Effector CD8-positive, alpha-beta T cell (primary cell): ENCODE measurements around the gene LGI1.

Experiments used
- DNase-seq: peaks from one replicate; lab custom pipeline; 2025; lab: John Stamatoyannopoulos, UW
- total RNA-seq, 4 experiments: gene quantifications; one replicate each; lab custom pipeline; 2026; lab: John Stamatoyannopoulos, UW

Gene LGI1
- 0 to 0.10 (median 0) reads per million in 4 experiments for total RNA-seq

- DNase-seq, result no peak
Measured at GRCh38 chr10:93757801-93758507, at the start of gene LGI1. LGI1 (plus strand) TSS chr10:93757936; CDS start chr10:93758145, 209 bp downstream.

- DNase-seq, result no peak
Measured at GRCh38 chr10:93710333-93710909, 47.3 kb upstream of the LGI1 start.

- DNase-seq, result no peak
Measured at GRCh38 chr10:93711891-93712290, 45.8 kb upstream of the LGI1 start.

GRCh38 chr10:93712593-93712992 is 45.1 kb upstream of the LGI1 start:
- no peak for DNase-seq

GRCh38 chr10:93715345-93715744 is 42.4 kb upstream of the LGI1 start:
- DNase-seq, result no peak

- no peak for DNase-seq
Measured at GRCh38 chr10:93716766-93717165, 41.0 kb upstream of the LGI1 start.

GRCh38 chr10:93718937-93719725 is 38.6 kb upstream of the LGI1 start:
- DNase-seq, result no peak

- no peak for DNase-seq
Measured at GRCh38 chr10:93719901-93720300, 37.8 kb upstream of the LGI1 start.

- no peak for DNase-seq
Measured at GRCh38 chr10:93722550-93722949, 35.2 kb upstream of the LGI1 start.

- DNase-seq, result no peak
Measured at GRCh38 chr10:93723153-93723552, 34.6 kb upstream of the LGI1 start.

- no peak for DNase-seq
Measured at GRCh38 chr10:93726024-93726423, 31.7 kb upstream of the LGI1 start.

GRCh38 chr10:93741367-93741766 is 16.4 kb upstream of the LGI1 start:
- DNase-seq, result no peak

GRCh38 chr10:93742633-93743349 is 14.9 kb upstream of the LGI1 start:
- DNase-seq, result no peak

- no peak for DNase-seq
Measured at GRCh38 chr10:93745408-93746065, 12.2 kb upstream of the LGI1 start.

- no peak for DNase-seq
Measured at GRCh38 chr10:93746844-93747284, 10.9 kb upstream of the LGI1 start.

GRCh38 chr10:93749218-93749799 is 8.4 kb upstream of the LGI1 start:
- no peak for DNase-seq

GRCh38 chr10:93751124-93751523 is 6.6 kb upstream of the LGI1 start:
- DNase-seq, result no peak

- DNase-seq, result no peak
Measured at GRCh38 chr10:93751832-93752231, 5.9 kb upstream of the LGI1 start.

GRCh38 chr10:93752761-93753160 is 5.0 kb upstream of the LGI1 start:
- no peak for DNase-seq

GRCh38 chr10:93753621-93754250 is 4.0 kb upstream of the LGI1 start:
- no peak for DNase-seq

GRCh38 chr10:93754761-93755160 is 3.0 kb upstream of the LGI1 start:
- no peak for DNase-seq
